Measurements from ENCODE around the gene TAF1. TPM values are rescaled to one million over a fixed set of nuclear protein-coding genes. Genes with fewer than 3 reads are reported as not detected.

TAF1 gene
- total and polyA plus RNA-seq, 9 of the 15 experiments (the other 6 are each of a cell fraction or from before 2014, with no cell fraction given) = 6.4 to 45.1 (median 38.1) TPM

DNA sequence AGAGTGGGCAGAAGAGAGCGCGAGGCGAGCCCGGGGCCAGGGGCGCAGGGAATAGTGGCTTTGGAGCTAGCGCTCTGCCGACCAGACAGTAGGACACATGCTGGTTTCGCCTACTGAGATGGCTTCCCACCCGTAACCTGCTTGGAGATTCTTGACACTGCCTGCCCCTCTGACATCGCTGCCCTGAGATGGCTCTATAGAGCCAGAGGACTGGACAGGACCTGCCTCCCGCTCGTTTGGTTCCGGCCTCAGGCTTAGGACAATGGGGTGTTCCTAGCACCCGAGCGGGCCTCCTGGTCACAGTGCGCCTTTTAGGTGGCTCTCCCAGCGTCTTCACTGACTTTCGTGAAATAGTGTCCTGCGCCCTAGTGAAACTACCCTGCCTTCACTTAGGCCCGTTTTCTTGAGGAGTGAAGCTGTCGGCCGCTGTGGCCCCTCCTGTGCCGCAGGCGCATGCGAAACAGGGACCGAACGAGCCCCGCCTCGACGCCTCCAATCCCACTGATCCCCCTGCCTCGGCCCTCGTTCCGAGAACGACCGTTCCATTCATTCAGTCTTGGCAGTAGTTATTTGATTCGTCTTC, 608 bp downstream of the TAF1 start (continued):
- TF ChIP-seq, protein P1, sequence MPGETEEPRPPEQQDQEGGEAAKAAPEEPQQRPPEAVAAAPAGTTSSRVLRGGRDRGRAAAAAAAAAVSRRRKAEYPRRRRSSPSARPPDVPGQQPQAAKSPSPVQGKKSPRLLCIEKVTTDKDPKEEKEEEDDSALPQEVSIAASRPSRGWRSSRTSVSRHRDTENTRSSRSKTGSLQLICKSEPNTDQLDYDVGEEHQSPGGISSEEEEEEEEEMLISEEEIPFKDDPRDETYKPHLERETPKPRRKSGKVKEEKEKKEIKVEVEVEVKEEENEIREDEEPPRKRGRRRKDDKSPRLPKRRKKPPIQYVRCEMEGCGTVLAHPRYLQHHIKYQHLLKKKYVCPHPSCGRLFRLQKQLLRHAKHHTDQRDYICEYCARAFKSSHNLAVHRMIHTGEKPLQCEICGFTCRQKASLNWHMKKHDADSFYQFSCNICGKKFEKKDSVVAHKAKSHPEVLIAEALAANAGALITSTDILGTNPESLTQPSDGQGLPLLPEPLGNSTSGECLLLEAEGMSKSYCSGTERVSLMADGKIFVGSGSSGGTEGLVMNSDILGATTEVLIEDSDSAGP (CRISPR knock-in tag; IDR thresholded peaks at IDR 0.05) = no peak
- TF ChIP-seq, protein P2, sequence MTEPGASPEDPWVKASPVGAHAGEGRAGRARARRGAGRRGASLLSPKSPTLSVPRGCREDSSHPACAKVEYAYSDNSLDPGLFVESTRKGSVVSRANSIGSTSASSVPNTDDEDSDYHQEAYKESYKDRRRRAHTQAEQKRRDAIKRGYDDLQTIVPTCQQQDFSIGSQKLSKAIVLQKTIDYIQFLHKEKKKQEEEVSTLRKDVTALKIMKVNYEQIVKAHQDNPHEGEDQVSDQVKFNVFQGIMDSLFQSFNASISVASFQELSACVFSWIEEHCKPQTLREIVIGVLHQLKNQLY (CRISPR knock-in tag; conservative IDR thresholded peaks at IDR 0.05) = no peak
- peak; percentile 52; the same call in 1 of the 2 replicates for TF ChIP-seq PHF8 (IDR thresholded peaks at IDR 0.05; ENCODE audit: borderline replicate concordance, low read length)
- TF ChIP-seq, protein P3, sequence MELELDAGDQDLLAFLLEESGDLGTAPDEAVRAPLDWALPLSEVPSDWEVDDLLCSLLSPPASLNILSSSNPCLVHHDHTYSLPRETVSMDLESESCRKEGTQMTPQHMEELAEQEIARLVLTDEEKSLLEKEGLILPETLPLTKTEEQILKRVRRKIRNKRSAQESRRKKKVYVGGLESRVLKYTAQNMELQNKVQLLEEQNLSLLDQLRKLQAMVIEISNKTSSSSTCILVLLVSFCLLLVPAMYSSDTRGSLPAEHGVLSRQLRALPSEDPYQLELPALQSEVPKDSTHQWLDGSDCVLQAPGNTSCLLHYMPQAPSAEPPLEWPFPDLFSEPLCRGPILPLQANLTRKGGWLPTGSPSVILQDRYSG (tag; conservative IDR thresholded peaks at IDR 0.05; ENCODE audit: low read depth) = no peak
- TF ChIP-seq NCOA1 (IDR thresholded peaks at IDR 0.05; ENCODE audit: low read depth) = no peak
- TF ChIP-seq SAP30 (IDR thresholded peaks at IDR 0.05; ENCODE audit: borderline replicate concordance, insufficient read depth, low read depth, low read length, poor library complexity, severe bottlenecking) = peak; percentile 65
- TF ChIP-seq, protein P4, sequence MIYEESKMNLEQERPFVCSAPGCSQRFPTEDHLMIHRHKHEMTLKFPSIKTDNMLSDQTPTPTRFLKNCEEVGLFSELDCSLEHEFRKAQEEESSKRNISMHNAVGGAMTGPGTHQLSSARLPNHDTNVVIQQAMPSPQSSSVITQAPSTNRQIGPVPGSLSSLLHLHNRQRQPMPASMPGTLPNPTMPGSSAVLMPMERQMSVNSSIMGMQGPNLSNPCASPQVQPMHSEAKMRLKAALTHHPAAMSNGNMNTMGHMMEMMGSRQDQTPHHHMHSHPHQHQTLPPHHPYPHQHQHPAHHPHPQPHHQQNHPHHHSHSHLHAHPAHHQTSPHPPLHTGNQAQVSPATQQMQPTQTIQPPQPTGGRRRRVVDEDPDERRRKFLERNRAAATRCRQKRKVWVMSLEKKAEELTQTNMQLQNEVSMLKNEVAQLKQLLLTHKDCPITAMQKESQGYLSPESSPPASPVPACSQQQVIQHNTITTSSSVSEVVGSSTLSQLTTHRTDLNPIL (CRISPR knock-in tag; IDR thresholded peaks at IDR 0.05) = no peak
- no peak for TF ChIP-seq TBP (optimal IDR thresholded peaks at IDR 0.05; ENCODE audit: low read depth, low read length)
- TF ChIP-seq RAD51 (IDR thresholded peaks at IDR 0.05; ENCODE audit: borderline replicate concordance, low read depth) = no peak
- no peak for TF ChIP-seq NUFIP1 (IDR thresholded peaks at IDR 0.05; ENCODE audit: partially characterized antibody)
- no peak for TF ChIP-seq MAZ (CRISPR knock-in tag; conservative IDR thresholded peaks at IDR 0.05 in 1 of 2, IDR thresholded peaks at IDR 0.05 in 1 of 2)
- TF ChIP-seq, protein P5, sequence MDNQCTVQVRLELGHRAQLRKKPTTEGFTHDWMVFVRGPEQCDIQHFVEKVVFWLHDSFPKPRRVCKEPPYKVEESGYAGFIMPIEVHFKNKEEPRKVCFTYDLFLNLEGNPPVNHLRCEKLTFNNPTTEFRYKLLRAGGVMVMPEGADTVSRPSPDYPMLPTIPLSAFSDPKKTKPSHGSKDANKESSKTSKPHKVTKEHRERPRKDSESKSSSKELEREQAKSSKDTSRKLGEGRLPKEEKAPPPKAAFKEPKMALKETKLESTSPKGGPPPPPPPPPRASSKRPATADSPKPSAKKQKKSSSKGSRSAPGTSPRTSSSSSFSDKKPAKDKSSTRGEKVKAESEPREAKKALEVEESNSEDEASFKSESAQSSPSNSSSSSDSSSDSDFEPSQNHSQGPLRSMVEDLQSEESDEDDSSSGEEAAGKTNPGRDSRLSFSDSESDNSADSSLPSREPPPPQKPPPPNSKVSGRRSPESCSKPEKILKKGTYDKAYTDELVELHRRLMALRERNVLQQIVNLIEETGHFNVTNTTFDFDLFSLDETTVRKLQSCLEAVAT (IDR thresholded peaks at IDR 0.05) = peak in 1 of 2 experiments; percentile 41; a peak in 2 of 4 replicates
- 0 out of 2 replicates have a peak, but pooled peaks have one; percentile 27 for TF ChIP-seq ZKSCAN8 (CRISPR knock-in tag; IDR thresholded peaks at IDR 0.05)
- TF ChIP-seq, protein P6, sequence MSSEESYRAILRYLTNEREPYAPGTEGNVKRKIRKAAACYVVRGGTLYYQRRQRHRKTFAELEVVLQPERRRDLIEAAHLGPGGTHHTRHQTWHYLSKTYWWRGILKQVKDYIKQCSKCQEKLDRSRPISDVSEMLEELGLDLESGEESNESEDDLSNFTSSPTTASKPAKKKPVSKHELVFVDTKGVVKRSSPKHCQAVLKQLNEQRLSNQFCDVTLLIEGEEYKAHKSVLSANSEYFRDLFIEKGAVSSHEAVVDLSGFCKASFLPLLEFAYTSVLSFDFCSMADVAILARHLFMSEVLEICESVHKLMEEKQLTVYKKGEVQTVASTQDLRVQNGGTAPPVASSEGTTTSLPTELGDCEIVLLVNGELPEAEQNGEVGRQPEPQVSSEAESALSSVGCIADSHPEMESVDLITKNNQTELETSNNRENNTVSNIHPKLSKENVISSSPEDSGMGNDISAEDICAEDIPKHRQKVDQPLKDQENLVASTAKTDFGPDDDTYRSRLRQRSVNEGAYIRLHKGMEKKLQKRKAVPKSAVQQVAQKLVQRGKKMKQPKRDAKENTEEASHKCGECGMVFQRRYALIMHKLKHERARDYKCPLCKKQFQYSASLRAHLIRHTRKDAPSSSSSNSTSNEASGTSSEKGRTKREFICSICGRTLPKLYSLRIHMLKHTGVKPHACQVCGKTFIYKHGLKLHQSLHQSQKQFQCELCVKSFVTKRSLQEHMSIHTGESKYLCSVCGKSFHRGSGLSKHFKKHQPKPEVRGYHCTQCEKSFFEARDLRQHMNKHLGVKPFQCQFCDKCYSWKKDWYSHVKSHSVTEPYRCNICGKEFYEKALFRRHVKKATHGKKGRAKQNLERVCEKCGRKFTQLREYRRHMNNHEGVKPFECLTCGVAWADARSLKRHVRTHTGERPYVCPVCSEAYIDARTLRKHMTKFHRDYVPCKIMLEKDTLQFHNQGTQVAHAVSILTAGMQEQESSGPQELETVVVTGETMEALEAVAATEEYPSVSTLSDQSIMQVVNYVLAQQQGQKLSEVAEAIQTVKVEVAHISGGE (CRISPR knock-in tag; IDR thresholded peaks at IDR 0.05) = no peak
- TF ChIP-seq KAT7 (CRISPR knock-in tag; IDR thresholded peaks at IDR 0.05; ENCODE audit: borderline replicate concordance) = peak; percentile 83
- TF ChIP-seq HNRNPL (IDR thresholded peaks at IDR 0.05; ENCODE audit: low read depth, low read length) = no peak

Data from K562 (cell line).